H1 (cell line): ENCODE measurements around the gene PKP1. TPM values are rescaled to one million over a fixed set of nuclear protein-coding genes. Genes with fewer than 3 reads are reported as not detected.

Experiments used
- CEBPB ChIP-seq: IDR thresholded peaks from 2 replicates; pipeline ENCODE4 v1.6.1; 2012; ENCODE audit warnings: low read depth, low read length
- CREB1 ChIP-seq: IDR thresholded peaks from 2 replicates; pipeline ENCODE4 v1.6.1; 2012; ENCODE audit warnings: inconsistent platforms
- CTBP2 ChIP-seq: IDR thresholded peaks from 2 replicates; pipeline ENCODE4 v1.7.0; 2011; ENCODE audit warnings: borderline replicate concordance, mild to moderate bottlenecking, moderate library complexity, mixed read lengths, low read length; ENCODE audit not compliant: insufficient read depth, insufficient read length
- FOSL1 ChIP-seq: IDR thresholded peaks from 2 replicates; pipeline ENCODE4 v1.6.1; 2011; ENCODE audit warnings: mild to moderate bottlenecking, low read depth, low read length, moderate library complexity; ENCODE audit not compliant: insufficient read depth
- POLR2AphosphoS5 ChIP-seq: IDR thresholded peaks from 2 replicates; pipeline ENCODE4 v1.6.1; 2011; ENCODE audit warnings: low read depth, low read length
- RAD21 ChIP-seq, 2 experiments: IDR thresholded peaks in 1 of 2; conservative IDR thresholded peaks in 1 of 2; 2 replicates each; pipeline ENCODE4 v1.6.1; 2011; ENCODE audit warnings: low read depth in 2 of 2, low read length in 2 of 2, improper control_type of control experiment in 1 of 2, inconsistent platforms in 1 of 2, mild to moderate bottlenecking in 1 of 2, moderate library complexity in 1 of 2
- SAP30 ChIP-seq: fragments of 300-600 bp; sonication (generic); IDR thresholded peaks from 2 replicates; pipeline ENCODE4 v1.7.1; 2012; ENCODE audit warnings: low read length, moderate library complexity, mild to moderate bottlenecking, inconsistent platforms; ENCODE audit not compliant: insufficient read depth, insufficient replicate concordance
- SIN3A ChIP-seq, 2 experiments: IDR thresholded peaks in 1 of 2; conservative IDR thresholded peaks in 1 of 2; 2 replicates each; pipeline ENCODE4 v1.6.1; 2011 to 2012; ENCODE audit warnings: low read length in 2 of 2, improper control_type of control experiment in 1 of 2, low read depth in 1 of 2, mild to moderate bottlenecking in 1 of 2
- SIRT6 ChIP-seq: IDR thresholded peaks from one replicate; pipeline ENCODE4 v1.7.1; 2012; ENCODE audit warnings: low read length, inconsistent platforms
- polyA plus RNA-seq, 7 experiments: library from polyadenylated mRNA; depleted of rRNA in 3 of 7; stranded (reverse) in 5 of 7; unstranded in 2 of 7; fragments of >200 nt in 5 of 7; fragments of 200-250 nt in 2 of 7; gene quantifications; 1 replicate in 5 of 7; 2 replicates in 1 of 7; 4 replicates in 1 of 7; pipeline versions ENCODE4 v1.2.1 to v1.2.3, GENCODE V29; 2011 to 2013; ENCODE audit warnings: missing spikeins in 2 of 7, mixed read lengths in 2 of 7
- total RNA-seq: library from RNA; stranded (reverse); fragmentation: NEBNext Ultra II Directional; extraction: Animal tissue kit (Norgen Biotek cat#: 25700); gene quantifications from 2 replicates; pipeline ENCODE4 v1.2.1, GENCODE V29; 2021
- TF ChIP-seq, protein P1 (sequence below): IDR thresholded peaks from 2 replicates; pipeline ENCODE4 v1.6.1; 2012; ENCODE audit warnings: inconsistent platforms
- TF ChIP-seq, protein P2 (sequence below): fragments of 300-600 bp; sonication (generic); IDR thresholded peaks from 2 replicates; pipeline ENCODE4 v1.7.1; 2012; ENCODE audit warnings: low read length, moderate library complexity, mild to moderate bottlenecking, inconsistent platforms; ENCODE audit not compliant: insufficient replicate concordance

The PKP1 gene
- total and polyA plus RNA-seq, 2 of the 8 experiments (the other 6 are each of a cell fraction or from before 2014, with no cell fraction given), result 0.21 to 0.95 TPM

- TF ChIP-seq CTBP2 (no peak), CEBPB (0 out of 2 replicates have a peak, but pooled peaks have one; percentile 21), CREB1 (no peak), RAD21 (IDR thresholded peaks at IDR 0.05 in 1 of 2, conservative IDR thresholded peaks at IDR 0.05 in 1 of 2; ENCODE audit: low read depth in 2 of 2, low read length in 2 of 2) (peak; percentile 75 to 77), SAP30 (no peak), SIRT6 (no peak), POLR2AphosphoS5 (no peak), FOSL1 (no peak), SIN3A (conservative IDR thresholded peaks at IDR 0.05 in 1 of 2, IDR thresholded peaks at IDR 0.05 in 1 of 2; ENCODE audit: low read depth in 1 of 2, low read length in 2 of 2) (no peak)
- TF ChIP-seq, protein P1, sequence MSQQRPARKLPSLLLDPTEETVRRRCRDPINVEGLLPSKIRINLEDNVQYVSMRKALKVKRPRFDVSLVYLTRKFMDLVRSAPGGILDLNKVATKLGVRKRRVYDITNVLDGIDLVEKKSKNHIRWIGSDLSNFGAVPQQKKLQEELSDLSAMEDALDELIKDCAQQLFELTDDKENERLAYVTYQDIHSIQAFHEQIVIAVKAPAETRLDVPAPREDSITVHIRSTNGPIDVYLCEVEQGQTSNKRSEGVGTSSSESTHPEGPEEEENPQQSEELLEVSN, result peak; percentile 98
- TF ChIP-seq, protein P2, sequence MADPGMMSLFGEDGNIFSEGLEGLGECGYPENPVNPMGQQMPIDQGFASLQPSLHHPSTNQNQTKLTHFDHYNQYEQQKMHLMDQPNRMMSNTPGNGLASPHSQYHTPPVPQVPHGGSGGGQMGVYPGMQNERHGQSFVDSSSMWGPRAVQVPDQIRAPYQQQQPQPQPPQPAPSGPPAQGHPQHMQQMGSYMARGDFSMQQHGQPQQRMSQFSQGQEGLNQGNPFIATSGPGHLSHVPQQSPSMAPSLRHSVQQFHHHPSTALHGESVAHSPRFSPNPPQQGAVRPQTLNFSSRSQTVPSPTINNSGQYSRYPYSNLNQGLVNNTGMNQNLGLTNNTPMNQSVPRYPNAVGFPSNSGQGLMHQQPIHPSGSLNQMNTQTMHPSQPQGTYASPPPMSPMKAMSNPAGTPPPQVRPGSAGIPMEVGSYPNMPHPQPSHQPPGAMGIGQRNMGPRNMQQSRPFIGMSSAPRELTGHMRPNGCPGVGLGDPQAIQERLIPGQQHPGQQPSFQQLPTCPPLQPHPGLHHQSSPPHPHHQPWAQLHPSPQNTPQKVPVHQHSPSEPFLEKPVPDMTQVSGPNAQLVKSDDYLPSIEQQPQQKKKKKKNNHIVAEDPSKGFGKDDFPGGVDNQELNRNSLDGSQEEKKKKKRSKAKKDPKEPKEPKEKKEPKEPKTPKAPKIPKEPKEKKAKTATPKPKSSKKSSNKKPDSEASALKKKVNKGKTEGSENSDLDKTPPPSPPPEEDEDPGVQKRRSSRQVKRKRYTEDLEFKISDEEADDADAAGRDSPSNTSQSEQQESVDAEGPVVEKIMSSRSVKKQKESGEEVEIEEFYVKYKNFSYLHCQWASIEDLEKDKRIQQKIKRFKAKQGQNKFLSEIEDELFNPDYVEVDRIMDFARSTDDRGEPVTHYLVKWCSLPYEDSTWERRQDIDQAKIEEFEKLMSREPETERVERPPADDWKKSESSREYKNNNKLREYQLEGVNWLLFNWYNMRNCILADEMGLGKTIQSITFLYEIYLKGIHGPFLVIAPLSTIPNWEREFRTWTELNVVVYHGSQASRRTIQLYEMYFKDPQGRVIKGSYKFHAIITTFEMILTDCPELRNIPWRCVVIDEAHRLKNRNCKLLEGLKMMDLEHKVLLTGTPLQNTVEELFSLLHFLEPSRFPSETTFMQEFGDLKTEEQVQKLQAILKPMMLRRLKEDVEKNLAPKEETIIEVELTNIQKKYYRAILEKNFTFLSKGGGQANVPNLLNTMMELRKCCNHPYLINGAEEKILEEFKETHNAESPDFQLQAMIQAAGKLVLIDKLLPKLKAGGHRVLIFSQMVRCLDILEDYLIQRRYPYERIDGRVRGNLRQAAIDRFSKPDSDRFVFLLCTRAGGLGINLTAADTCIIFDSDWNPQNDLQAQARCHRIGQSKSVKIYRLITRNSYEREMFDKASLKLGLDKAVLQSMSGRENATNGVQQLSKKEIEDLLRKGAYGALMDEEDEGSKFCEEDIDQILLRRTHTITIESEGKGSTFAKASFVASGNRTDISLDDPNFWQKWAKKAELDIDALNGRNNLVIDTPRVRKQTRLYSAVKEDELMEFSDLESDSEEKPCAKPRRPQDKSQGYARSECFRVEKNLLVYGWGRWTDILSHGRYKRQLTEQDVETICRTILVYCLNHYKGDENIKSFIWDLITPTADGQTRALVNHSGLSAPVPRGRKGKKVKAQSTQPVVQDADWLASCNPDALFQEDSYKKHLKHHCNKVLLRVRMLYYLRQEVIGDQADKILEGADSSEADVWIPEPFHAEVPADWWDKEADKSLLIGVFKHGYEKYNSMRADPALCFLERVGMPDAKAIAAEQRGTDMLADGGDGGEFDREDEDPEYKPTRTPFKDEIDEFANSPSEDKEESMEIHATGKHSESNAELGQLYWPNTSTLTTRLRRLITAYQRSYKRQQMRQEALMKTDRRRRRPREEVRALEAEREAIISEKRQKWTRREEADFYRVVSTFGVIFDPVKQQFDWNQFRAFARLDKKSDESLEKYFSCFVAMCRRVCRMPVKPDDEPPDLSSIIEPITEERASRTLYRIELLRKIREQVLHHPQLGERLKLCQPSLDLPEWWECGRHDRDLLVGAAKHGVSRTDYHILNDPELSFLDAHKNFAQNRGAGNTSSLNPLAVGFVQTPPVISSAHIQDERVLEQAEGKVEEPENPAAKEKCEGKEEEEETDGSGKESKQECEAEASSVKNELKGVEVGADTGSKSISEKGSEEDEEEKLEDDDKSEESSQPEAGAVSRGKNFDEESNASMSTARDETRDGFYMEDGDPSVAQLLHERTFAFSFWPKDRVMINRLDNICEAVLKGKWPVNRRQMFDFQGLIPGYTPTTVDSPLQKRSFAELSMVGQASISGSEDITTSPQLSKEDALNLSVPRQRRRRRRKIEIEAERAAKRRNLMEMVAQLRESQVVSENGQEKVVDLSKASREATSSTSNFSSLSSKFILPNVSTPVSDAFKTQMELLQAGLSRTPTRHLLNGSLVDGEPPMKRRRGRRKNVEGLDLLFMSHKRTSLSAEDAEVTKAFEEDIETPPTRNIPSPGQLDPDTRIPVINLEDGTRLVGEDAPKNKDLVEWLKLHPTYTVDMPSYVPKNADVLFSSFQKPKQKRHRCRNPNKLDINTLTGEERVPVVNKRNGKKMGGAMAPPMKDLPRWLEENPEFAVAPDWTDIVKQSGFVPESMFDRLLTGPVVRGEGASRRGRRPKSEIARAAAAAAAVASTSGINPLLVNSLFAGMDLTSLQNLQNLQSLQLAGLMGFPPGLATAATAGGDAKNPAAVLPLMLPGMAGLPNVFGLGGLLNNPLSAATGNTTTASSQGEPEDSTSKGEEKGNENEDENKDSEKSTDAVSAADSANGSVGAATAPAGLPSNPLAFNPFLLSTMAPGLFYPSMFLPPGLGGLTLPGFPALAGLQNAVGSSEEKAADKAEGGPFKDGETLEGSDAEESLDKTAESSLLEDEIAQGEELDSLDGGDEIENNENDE, result no peak
These were observed 26.1 kb downstream of the PKP1 start (continued) for GRCh38 chr1:201309416-201309815.
